ENCODE results near the gene GSTA3.
"Not testable (repeated sequence)": the region's sequence is repeated elsewhere in the genome, so short reads cannot be mapped to it uniquely, and the experiment has no call there.

The GSTA3 gene

GRCh38 chr6:52868240-52868639, 41.3 kb downstream of the GSTA3 start:
- H3K27me3 ChIP-seq (ENCODE audit: control insufficient read depth, insufficient read depth, low read length), result no peaks in the 10 kb centered on the region
- H3K9me3 ChIP-seq (ENCODE audit: control insufficient read depth, insufficient read depth, low read length), result no peaks in the 10 kb centered on the region
- H3K36me3 ChIP-seq (ENCODE audit: control insufficient read depth, insufficient read depth, low read length), result no peaks in the 10 kb centered on the region
- no peak overlapping the region for H3K27ac ChIP-seq (ENCODE audit: low read length)
- WGBS (ENCODE audit: insufficient coverage, insufficient read length), result no CpG with 5 or more reads among the region's 1 CpG
- DNase-seq (ENCODE audit: low read depth, low spot score), result no peak
- no peaks in the 10 kb centered on the region for H3K4me1 ChIP-seq (ENCODE audit: control insufficient read depth, insufficient read depth, low read length)
- no peak overlapping the region for H3K4me3 ChIP-seq (ENCODE audit: low read length)

GRCh38 chr6:52861151-52861550, 48.3 kb downstream of the GSTA3 start:
- WGBS (ENCODE audit: insufficient coverage, insufficient read length), result no CpG with 5 or more reads among the region's 7 CpGs

GRCh38 chr6:52858416-52858815, 51.1 kb downstream of the GSTA3 start:
- no CpG with 5 or more reads among the region's 4 CpGs for WGBS (ENCODE audit: insufficient coverage, insufficient read length)

More at GRCh38 chr6:52861151-52861550, 48.3 kb downstream of the GSTA3 start:
- H3K27ac ChIP-seq (ENCODE audit: low read length); H3K4me1 ChIP-seq (ENCODE audit: control insufficient read depth, insufficient read depth, low read length); H3K27me3 ChIP-seq (ENCODE audit: control insufficient read depth, insufficient read depth, low read length); DNase-seq (ENCODE audit: low read depth, low spot score); H3K36me3 ChIP-seq (ENCODE audit: control insufficient read depth, insufficient read depth, low read length); H3K9me3 ChIP-seq (ENCODE audit: control insufficient read depth, insufficient read depth, low read length); H3K4me3 ChIP-seq (ENCODE audit: low read length): not testable (repeated sequence)

DNA sequence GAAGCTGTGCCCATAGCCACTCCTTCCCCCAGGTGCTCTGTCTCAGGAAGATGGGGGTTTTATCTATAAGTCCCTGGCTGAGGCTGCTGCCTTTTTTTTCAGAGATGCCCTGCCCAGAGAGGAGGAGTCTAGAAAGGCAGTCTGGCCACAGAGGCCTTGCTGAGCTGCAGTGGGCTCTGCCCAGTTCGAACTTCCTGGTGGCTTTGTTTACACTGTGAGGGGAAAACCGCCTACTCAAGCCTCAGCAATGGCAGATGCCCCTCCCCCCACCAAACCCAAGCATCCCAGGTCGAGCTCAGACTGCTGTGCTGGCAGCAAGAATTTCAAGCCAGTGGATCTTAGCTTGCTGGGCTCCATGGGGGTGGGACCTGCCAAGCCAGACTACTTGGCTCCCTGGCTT, 53.4 kb downstream of the GSTA3 start:
- H3K4me3 ChIP-seq (ENCODE audit: low read length); H3K27me3 ChIP-seq (ENCODE audit: control insufficient read depth, insufficient read depth, low read length); H3K36me3 ChIP-seq (ENCODE audit: control insufficient read depth, insufficient read depth, low read length); H3K4me1 ChIP-seq (ENCODE audit: control insufficient read depth, insufficient read depth, low read length); H3K9me3 ChIP-seq (ENCODE audit: control insufficient read depth, insufficient read depth, low read length); H3K27ac ChIP-seq (ENCODE audit: low read length): not testable (repeated sequence)
- DNase-seq (ENCODE audit: low read depth, low spot score), result peak; percentile 20
- no CpG with 5 or more reads among the region's 3 CpGs for WGBS (ENCODE audit: insufficient coverage, insufficient read length)

More at GRCh38 chr6:52858416-52858815, 51.1 kb downstream of the GSTA3 start:
- H3K9me3 ChIP-seq (ENCODE audit: control insufficient read depth, insufficient read depth, low read length), result no peaks in the 10 kb centered on the region
- no peak overlapping the region for H3K27ac ChIP-seq (ENCODE audit: low read length)
- H3K4me1 ChIP-seq (ENCODE audit: control insufficient read depth, insufficient read depth, low read length), result no peaks in the 10 kb centered on the region; the same call in 1 of the 2 replicates
- DNase-seq (ENCODE audit: low read depth, low spot score), result no peak
- H3K36me3 ChIP-seq (ENCODE audit: control insufficient read depth, insufficient read depth, low read length), result no peaks in the 10 kb centered on the region
- no peaks in the 10 kb centered on the region for H3K27me3 ChIP-seq (ENCODE audit: control insufficient read depth, insufficient read depth, low read length)
- no peak overlapping the region for H3K4me3 ChIP-seq (ENCODE audit: low read length)

DNA sequence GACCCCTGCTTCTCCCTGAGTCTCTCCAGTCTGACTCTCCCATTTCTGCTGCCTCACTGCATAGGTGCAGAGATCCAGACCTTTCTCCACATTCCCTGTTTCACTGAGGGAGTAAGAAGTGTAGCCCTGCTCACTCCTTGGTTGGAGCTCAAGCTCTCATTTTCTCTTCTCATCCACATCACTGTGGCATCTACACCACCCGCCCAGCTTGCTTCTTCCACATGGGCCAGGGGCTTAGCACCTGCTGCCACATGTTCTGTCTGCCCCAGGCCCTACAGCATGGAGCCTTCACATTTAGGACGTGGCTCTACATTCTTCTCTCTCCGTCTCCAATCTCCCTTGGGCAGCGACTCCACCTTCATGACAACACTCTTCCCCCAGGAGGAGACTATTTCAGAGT, 60.4 kb downstream of the GSTA3 start:
- H3K27ac ChIP-seq (ENCODE audit: low read length), result no peak overlapping the region
- H3K4me3 ChIP-seq (ENCODE audit: low read length), result no peak overlapping the region
- no peaks in the 10 kb centered on the region for H3K4me1 ChIP-seq (ENCODE audit: control insufficient read depth, insufficient read depth, low read length)
- no peaks in the 10 kb centered on the region for H3K27me3 ChIP-seq (ENCODE audit: control insufficient read depth, insufficient read depth, low read length)
- DNase-seq (ENCODE audit: low read depth, low spot score), result no peak
- no CpG with 5 or more reads among the region's 4 CpGs for WGBS (ENCODE audit: insufficient coverage, insufficient read length)
- no peaks in the 10 kb centered on the region for H3K9me3 ChIP-seq (ENCODE audit: control insufficient read depth, insufficient read depth, low read length)
- no peaks in the 10 kb centered on the region for H3K36me3 ChIP-seq (ENCODE audit: control insufficient read depth, insufficient read depth, low read length)
